GM19023 (cell line): ENCODE data around the gene ZNF366.
"Not testable (repeated sequence)": the region's sequence is repeated elsewhere in the genome, so short reads cannot be mapped to it uniquely, and the experiment has no call there.

Source experiments
- ATAC-seq: cut with Tn5 transposase; IDR thresholded peaks from one replicate; pipeline ENCODE4 v1.9.1; 2021; ENCODE audit warnings: mild to moderate bottlenecking, moderate library complexity; ENCODE audit not compliant: unreplicated experiment

The ZNF366 gene

DNA sequence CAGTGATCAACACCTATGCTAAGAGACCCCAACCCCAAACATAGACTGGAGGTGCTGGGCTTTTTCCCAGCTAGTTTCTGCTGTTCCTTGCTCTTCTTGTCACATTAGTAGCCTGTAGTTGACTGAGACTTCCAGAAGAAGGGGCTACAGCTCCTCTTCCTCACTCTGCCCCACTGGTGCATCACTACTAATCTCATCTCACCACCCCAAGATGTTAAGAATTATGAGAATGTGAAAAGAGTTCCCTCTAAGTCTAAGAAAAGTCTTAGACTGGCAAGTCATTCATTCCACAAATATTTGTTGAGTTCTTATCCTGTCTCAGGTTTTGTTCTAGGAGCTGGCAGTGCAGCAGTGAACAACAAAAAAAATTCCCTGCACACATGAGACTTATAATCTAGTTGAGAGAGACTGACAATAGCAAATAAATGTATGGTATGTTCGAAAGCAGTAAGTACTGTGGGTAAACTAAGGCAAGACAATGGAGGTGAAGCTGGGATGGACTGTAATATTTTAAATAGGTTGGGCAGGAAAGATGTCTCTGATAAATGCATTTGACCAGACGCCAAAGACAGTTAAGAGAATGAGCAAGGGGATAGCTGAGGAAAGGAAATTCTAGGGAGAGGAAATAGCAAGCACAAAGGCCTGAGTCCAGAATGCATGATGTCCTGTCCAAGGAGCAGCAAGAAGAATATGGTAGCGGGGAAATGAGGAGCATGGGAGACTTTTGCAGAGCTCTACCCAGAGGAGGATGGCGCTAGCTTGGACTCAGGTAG, 94.7 kb downstream of the ZNF366 start:
- ATAC-seq, result no peak

DNA sequence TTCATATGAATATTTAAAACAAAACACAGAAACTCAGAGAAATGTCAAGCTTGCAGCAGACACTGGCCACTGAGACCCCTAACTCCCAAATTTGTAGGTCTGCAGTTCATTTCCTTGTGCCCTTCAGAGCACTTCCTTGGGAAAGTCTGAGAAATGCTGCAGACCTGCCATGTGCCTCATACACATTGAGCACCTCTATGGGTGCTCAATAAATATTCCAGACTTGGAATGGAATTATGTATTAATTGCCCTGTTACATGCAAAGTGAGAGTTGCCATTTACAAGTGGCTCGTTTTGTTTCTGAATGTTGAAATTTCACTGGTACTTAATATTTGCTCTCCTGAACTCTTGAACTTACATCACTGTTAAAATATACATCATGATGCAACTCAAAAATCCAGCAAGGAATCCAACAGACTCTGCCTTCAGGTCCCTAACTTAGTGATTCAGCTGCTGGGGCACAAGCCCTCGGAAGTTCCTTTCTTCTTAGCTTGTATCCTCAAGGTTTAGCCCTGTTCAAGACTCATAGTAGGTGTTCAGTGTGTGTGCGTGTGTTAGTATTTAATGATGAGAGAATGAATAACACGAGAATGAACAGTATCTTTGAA, 96.4 kb downstream of the ZNF366 start:
- no peak for ATAC-seq

DNA sequence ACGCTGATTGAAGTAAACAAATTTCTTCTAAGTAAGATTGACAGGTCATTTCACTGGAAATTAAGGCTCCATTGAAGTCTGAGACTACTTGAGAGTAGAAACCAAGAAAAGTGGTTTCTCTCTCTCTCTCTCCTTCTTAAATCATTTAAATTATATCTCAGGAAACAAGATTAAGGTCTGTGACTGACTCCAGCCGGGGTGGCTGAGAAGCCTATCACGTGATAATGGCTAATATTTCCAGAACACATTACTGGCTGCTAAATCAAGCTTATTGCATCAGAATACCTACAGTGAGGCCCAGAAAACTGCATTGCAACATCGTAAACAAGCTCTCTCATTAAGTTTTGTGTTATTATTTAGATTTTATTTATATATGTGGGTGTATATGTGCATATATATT, 98.6 kb downstream of the ZNF366 start:
- ATAC-seq, result no peak

DNA sequence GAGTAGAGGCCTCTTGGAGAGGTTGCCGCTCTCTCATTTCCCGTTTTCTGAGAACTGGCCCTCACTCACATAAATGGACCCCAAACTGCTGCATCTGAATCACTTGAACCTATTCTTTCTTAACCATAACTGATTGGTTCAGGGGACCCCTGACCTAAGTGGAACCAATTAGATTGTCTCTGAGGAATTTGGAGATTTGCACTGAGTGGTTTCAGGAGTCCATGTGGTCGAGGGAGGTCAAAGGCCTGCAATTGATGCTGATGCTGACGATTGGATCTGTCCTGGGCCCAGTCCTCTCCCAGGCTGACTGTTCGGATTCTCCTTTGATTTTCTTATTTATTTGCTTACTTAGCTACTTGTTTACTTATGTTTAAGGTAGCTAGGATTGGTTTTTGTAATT, 99.1 kb downstream of the ZNF366 start:
- no peak for ATAC-seq

DNA sequence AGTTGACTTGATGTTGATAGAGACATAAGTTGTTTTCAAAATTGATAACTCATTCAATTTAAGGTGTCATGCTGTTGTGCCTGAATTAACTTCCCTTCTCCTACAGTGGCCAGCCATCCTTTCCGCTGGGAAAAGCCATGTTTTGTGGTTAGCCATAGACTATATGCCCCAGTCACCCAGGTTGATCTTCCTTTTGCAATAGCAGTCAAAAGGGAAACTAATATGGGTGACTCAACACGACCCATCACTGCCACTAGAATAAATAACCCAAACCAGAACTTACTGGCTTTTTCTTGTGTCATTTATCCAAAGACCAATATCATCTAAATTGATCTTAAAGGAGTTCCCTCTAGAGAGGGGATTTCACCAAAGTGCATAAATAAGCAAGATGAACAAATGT, 99.7 kb downstream of the ZNF366 start:
- no peak for ATAC-seq

DNA sequence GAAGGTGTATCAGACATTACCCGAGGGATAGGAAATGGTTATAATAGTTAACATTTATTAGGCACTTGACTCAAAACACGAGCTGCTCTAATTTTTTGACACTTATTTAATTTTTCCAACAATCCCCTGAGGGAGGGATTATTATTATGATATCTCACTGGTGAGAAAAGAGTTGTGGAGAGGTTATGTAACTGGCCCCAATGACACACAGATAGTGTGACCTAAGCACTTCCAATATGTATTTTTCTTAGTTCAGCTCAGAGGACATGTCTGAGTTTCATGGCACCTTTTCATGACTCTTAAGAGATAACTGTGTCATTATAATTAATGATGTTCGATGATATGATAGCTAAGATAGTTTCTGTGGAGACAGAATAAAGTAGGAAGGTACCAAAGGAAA, 100.1 kb downstream of the ZNF366 start:
- no peak for ATAC-seq

DNA sequence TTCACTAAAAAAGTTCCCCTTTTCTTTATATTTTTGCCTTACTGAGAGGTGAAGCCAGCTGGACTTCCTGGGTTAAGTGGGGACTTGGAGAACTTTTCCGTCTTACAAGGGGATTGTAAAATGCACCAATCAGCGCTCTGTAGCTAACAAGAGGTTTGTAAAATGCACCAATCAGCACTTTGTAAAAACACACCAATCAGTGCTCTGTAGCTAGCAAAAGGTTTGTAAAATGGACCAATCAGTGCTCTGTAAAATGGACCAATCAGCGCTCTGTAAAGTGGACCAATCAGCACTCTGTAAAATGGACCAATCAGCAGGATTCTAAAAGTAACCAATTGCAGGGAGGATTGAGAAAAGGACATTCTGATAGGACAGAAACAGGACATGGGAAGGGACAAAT, 102.4 kb downstream of the ZNF366 start:
- ATAC-seq, result not testable (repeated sequence)

DNA sequence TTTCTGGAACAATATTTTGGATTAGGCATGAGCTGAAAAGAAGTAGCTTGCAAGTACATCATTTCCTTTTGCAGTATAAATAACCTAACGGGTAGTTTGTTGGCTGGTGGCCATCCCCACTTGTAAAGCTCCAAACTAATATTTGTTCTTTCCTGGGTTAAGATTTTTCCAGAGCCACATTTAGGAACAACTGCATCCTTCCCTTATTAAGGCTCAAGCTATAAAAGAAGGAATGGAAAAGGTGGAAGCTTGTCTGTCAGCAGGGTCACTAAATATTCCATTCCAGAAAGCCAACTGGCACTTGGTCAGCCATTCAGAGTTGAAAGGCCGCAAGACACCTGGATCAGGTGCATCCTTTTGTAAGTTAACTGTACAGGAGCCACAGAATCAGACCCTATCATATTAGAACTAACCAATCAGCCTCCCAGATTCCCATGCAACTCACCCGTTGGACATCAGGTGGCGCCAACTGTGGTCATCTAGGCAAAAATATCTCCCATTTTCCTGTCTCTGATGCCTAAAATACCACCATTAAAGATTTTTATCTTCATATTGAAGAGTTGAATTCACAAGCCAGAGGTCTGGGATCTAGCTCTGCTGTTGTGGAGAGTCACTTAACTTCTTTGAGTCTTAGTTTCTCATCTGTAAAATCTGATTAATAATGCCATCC, 104.1 kb downstream of the ZNF366 start:
- no peak for ATAC-seq

DNA sequence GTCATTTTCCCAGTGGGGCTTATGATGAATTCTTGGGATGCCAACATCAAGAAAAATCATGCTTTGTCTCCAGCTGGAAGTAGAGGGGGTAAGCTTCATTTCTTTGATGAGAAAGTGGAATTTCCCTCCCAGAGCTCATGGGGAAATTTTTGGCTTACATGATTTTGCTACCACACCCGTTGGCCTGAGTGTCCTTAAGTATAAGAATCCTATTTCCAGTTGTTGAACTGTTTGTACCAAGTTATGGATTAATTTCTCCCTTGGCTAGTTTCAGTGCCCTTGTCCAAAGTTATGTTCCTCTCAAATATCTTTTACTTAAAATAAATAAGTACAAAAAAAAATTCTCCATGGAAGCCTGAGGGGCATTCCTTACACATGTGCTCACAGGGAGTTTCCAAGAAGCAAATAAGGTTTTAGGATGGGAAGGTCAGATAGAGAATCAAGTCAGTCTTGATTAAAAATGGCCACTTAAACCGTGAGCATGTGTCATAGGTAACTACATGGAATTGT, 104.8 kb downstream of the ZNF366 start:
- no peak for ATAC-seq

DNA sequence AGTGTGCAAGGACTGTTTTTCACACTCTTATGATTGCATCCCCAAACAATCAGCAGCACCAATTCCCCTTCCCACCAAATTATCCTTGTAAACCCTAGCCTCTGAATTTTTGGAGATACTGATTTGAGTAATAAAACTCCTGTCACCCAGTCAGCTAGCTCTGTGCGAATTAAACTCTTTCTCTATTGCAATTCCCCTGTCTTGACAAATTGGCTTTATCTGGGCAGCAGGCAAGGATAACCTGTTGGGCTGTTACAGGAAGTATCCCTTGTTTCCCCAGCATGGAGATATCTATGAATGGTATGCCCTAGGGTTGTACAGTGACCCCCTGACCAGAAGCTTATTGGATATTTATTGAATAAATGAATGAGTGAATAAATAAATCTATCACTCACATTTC, 106.3 kb downstream of the ZNF366 start:
- no peak for ATAC-seq

DNA sequence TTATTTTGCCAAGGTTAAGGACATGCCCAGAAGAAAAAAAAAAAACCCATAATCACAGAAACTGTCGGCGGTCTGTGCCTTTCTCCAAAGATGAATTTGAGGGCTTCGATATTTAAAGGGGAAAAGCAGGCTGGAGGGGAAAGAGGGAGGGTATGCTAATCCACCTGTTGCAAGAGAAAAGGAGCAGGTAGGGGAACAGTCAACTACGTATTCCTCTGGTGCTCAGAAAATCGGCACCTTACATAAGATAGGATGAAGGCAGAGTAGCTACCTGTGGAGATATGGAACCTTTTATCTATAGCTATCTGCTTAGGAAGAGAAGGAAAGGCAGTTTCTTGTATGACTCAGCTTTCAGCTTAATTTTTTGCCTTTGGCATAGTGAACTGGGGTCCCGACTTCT, 109.4 kb downstream of the ZNF366 start:
- ATAC-seq, result no peak

DNA sequence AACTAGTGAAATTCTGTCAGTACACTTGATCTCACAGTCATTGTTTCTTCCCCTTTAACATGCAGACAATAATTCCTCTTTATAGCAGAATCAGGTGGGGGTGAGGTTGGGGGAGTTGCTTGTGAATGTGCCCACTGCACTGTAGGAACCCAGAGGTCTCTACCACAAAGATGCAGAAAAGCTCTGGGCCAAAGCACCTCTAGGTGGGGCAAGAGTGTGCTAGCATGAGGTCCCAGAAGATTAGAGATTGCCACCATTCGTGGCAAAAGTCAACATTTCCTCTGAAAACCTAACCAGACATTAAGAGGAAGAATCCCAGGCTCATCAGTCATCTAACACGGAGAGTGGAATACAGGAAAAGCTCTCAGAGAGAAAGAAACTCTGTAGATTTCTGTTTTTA, 112.5 kb downstream of the ZNF366 start:
- no peak for ATAC-seq

DNA sequence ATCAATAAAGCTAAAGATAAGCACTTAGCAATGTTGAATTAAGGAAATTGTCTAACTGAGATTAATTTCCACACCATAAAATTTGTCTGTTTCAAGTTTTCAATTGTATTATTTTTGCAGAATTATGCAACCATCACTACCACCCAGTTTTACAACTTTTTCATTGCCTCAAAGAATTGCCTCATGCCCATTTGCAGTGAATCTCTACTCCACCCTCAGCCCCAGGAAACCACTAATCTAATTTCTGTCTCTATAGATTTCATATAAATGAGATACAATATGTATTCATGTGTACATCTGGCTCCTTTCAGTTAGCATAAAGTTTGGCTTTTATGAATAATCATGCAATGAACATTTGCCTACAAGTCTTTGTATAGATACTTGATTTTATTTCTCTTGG, 114.2 kb downstream of the ZNF366 start:
- ATAC-seq, result no peak
